GM19397 (cell line): ENCODE measurements around the gene PCP4.

Experiments
- ATAC-seq: cut with Tn5 transposase; IDR thresholded peaks from one replicate; pipeline ENCODE4 v1.9.1; 2021; ENCODE audit warnings: mild to moderate bottlenecking, moderate library complexity; ENCODE audit not compliant: unreplicated experiment

Gene PCP4

DNA sequence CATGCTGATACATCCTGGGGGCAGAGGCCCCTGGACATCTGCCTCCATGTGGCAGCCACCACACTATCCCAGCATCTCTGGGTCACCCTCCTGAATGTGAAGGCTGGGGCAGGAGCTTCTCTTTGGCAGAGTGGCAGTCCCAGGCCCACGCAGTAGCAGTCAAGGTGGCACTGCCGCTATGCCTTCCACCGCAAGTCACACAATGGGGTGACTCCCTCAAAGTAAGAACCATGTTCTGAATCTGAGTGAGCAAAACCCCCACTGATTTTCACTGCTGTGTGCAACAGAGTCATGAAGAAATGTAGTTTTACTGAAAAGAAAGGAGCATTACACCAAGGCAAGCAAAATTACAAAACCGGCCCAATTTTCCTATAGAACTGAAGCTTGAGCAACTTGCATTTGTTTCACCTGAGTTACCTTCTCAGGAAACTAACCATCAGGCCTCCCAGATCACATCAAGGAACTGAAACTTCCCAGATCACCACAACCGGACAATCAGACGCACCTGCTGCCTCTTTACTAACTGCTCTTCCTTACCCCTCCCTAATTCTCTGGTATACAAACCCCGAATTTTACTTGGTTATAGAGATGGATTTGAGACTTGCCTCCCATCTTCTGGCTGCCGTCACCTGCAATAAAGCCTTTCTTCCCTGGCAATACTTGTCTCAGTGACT lies 102.6 kb downstream of the PCP4 start:
- ATAC-seq = no peak

DNA sequence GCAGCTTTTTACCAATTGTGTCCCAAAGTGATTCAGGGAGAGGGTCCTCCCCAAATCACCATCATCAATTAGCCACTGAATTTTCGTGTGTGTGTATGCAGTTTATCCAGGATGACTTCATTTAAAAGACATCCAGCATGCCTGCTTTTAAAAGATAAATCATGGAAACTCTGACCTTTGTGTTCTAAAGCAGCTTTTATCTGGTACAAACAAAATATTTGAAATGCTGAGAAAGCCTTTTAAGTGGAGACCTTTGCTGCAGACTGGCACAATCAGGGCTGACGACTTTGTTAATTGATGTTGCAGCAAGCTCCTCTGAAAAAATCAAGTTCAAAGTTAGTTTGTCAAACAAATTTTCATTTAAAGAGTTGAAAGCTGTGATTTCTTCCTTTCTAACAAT lies 104.7 kb downstream of the PCP4 start:
- no peak for ATAC-seq

- no peak for ATAC-seq
Observed at GRCh38 chr21:39972471-39972870, 105.2 kb downstream of the PCP4 start.

GRCh38 chr21:39972976-39973770 lies 105.9 kb downstream of the PCP4 start:
- ATAC-seq = no peak

DNA sequence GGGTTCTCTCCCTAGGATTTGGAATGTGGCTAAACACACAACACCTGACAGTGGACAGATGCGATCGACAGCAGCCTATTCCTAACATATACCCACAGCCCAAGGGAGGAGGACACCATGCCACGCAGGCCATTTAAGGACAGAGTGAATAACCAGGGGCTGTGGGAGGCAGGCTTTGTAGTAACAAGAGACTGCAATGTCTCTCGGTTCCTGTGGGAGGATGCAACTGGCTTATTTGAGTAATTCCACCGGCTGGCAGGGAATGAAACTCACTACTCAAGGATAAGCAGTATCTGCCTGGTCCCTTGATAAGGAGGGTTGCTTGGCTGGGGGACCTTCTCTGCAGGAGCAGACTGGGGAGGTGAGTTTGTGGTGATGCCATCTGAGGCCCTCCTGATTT lies 109.6 kb downstream of the PCP4 start:
- ATAC-seq = no peak
